HG03342 (cell line): ENCODE measurements around the gene GID4.

Source experiments
- ATAC-seq: cut with Tn5 transposase; IDR thresholded peaks from one replicate; pipeline ENCODE4 v1.9.1; 2021; ENCODE audit warnings: mild to moderate bottlenecking, moderate library complexity; ENCODE audit not compliant: unreplicated experiment

The GID4 gene

DNA sequence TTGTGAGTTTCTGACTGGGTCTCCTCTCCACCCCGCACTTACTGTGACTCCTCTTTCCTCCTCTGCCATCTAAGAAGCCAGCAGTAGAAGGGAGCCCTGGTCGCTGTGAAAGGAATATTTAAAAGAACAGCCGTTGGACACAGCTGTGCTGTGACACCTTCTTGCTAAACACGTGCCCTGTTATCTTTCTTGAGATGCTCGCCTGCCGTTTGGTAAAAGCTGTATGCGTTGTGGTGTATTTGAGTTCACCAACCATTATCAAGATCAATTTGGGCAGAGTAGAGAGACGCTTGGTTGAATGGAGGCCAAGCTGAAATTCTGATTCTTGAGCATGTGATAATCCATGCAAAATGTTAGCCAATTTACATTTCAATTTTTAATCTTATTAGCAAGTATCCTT, 3.8 kb downstream of the GID4 start:
- no peak for ATAC-seq

DNA sequence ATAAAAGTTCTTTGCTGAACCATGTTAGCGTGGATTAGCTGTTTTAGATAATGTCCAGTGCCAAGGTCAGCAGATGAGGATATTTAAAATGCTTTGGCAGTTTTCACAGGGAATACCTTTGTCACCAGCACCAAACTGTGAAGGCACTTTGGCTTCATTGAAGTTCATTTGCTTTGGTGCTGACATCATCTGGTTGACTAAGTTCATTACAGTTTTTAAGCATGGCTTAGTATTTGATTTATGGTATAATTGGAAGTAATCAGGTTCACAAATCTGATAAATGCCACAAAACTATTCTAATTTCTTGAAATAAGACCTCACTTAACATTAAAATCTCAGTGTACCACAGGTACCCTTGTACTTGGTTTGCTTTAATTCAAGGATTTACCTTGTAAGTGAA, 4.3 kb downstream of the GID4 start:
- no peak for ATAC-seq

DNA sequence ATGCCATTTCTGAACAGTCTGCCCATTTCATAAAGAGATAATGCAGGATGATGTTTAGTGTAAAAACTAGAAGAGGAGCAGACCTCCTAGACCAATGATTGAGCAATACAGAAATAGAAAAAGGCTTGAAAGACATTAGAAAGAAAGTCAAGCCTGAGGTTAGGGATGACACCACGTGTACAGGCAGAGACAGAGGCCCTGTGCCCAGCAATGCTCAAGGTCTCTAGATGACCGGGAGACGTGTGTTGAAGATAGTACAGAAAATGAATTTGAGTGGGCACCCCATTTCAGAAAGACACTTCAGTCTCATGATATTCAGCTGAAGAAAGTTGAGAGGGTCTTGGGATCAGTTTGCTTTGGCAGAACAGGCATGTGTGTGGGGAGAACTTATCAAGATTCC, 5.4 kb downstream of the GID4 start:
- no peak for ATAC-seq

DNA sequence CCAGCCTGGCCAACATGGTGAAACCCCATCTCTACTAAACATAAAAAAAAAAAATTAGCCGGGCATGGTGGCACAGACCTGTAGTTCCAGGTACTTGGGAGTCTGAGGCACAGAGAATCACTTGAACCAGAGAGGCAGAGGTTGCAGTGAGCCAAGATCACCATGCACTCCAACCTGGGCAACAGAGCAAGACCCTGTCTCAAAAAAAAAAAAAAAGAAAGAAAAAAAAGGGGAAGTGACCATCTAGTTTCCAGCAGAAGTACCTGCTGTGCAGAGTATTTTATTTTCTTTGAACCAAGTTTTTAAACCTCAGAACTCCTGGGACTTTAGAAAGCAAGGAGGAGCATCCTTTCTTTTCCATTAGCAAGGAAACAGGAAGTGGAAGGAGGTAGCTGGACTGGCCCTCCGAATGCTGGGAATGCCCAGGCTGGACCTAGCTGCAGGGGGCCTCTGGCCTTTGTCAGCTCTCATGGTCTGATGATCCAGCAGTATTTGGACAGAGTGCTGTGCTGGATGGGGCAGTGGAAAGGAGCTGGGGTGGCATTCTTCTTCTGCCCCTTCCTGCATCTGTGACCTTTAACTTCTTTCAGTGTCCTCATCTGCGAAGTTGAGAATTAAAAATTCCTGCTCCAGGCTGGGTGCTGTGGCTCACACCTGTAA, 6.6 kb downstream of the GID4 start:
- no peak for ATAC-seq

DNA sequence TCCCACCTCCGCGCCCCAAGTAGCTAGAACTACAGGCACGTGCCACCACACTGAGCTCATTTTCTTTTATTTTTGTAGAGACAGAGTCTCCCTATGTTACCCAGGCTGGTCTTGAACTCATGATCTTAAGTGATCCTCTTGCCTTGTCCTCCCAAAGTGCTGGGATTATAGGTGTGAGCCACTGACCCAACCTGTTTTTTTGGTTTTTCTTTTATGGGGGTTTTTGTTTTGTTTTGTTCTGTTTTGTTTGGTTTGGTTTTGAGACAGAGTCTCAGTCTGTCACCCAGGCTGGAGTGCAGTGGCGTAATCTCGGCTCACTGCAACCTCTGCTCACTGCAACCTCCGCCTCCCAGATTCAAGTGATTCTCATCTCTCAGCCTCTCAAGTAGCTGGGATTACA, 16.4 kb downstream of the GID4 start:
- ATAC-seq, result no peak

DNA sequence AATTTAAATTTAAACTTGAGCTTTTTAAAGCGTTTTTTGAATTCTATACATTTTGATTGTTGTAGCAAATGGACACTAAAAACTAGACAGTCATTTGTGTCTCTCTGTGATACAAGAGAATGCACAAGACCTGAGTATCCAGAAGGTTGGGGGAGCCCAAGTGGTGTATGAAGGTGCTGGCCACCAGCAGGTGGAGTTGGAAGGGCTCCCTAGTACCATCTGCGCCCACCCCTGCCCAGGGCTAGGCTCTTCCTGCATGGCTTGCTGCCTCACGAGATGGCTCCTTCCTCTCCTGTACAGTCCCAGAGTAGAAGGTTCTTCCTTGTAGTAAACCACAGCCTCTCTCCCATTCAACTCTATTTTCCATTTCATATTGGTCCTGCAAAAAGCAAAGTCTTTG, 17.0 kb downstream of the GID4 start:
- ATAC-seq, result no peak

DNA sequence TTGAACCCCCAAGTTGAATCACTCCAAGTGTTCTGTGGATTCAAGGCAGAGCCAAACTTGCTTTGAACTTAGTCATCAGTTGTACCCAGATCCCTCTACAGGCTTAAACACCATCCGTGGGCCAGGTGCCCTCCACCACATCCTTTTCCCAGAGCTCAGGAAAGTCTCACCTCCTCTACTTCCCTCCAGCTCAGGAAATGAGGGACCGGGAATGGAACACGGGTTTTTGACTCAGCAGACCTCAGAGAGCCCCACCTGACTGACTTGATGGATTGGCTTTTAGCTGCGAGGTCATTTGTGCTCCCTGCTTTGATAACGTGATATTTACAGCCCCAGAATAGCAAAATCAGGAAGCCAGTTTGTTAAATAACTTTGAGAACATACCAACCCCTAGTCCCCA, 20.1 kb downstream of the GID4 start:
- no peak for ATAC-seq

DNA sequence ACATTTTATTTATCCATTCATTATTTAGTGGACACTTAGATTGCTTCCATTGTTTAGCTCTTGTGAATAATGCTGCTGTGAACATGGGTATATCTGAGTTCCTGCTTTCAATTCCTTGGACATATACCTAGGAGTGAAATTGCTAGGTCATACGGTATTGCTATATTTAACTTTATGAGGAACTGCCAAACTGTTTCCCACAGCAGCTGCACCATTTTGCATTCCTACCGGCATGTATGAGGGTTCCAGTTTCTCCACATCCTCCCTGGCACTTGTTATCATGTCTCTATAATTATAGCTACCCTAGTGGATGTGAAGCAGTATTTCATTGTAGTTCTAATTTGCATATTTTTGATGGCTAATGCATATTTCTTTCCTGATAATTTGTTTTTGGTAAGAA, 24.8 kb downstream of the GID4 start:
- no peak for ATAC-seq

DNA sequence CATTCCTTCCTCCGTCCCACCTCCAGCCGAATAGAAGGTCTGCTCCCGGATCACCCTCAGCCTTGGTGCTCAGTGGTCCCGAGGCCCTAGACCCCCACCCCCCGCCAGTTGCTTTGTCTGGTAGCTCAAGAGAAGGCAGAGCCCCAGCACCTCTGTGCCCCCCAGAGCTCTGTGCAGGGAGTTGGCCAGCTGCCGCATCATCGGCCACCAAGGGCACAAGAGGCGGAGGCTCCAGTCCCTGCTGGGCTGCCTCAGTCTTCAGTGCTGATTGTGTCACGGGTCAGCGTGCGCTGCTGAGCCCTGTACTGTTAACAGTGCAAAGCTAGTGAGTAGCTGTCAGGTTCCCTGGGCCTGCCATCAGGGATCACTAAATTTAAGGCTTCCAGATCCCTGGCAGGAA, 26.3 kb downstream of the GID4 start:
- no peak for ATAC-seq

DNA sequence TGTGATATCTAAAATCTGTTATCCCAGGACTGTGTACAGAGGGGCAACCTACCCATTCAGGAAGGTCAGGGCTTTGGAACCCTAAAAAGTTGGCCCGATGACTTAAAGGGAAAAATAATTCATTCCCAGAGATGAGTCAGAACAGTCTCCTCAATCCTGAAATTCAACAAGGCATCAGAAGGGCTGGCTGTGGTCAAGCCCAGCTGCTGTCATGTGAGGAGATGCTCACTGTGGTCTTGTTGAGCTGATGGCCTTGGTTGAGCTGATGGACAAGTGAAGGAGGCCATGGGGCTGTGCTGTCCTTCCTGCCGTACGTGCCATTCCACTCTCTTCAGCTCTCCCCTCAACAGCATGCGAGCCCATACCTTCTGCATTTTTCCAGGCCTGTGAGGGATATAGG, 27.7 kb downstream of the GID4 start:
- no peak for ATAC-seq

DNA sequence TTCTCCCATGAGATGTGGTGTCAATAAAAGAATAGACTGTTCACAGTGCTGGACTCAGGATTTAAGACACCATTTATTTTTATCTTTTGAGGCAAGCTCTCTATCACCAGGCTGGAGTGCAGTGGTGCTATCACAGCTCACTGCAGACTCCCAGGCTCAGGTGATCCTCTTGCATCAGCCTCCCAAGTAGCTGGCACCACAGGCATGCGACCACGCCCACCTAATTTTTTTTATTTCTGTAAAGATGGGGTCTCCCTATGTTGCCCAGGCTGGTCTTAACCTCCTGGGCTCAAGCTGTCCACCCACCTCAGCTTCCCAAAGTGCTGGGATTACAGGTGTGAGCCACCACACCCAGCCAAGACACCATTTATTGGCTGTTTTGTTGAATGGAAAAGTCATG, 29.9 kb downstream of the GID4 start:
- no peak for ATAC-seq

DNA sequence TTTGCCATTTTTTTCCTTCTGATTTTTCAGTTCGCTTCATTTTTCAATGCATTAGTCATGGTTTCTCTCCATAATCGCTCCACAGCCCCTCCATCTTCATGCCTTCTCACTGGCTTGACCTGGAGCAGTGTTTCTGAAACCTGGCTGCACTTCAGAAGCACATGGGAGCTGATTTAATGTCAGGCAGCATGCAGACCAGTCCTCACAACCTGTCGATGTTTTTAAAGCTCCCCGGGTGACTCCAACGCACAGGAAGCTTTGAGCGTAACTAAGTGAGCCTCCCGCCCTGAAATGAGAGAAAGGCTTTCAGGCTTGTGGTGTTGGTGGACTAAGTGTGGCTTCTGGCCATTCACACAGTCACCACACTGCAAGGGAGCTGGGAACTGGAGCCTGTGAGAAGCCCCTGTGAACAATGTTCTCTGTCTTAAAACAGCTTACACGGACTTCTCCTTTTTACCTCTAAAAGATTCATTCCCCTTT, 31.7 kb downstream of the GID4 start:
- ATAC-seq, result no peak

DNA sequence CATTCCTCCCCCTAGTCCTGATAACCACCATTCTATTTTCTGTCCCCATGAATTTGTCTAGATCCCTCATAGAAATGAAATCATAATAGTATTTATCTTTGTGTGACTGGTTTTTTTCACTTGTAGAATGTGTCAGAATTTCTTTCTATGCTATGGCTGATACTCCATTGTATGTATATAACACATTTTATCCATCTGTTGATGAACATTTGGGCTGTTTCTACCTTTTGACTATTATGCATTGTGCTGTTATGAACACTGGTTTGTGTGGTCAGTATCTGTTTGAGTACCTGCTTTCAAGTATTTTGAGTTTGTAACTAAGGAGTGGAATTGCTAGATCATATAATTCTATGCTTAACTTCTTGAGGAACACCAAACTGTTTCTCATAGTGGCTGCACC, 32.5 kb downstream of the GID4 start:
- ATAC-seq, result no peak

DNA sequence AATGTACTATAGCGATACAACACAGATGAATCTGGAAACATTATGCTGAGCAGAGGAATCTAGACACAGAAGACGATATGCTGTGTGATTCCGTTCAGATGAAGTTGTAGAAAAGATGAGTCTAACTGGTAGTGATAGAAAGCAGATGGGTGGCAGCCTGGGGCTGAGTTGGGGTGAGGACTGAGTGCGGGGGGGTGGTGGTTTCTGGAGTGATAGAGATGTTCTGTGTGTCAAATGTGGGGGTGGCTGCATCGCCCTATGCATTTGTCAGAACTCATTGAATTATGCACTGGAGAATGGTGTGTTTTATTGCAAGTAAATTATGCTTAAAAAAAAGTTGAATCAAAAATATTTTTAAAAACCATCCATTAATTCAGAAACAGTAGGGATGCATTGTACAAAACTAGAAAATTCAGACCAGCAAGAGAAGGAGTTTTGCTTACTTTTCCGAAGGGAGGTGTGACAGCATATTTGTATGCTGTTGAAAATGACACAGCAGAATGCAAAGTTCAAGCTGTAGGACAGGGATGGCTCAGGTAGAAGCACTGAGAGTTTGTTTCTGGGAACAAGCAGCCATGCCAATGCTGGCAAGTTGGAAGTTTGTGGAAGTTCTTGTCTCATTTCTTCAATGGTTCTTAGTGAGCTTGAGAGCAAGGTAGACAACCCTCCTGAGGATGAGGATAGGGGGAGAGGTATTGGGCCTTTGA, 35.5 kb downstream of the GID4 start:
- ATAC-seq, result no peak

DNA sequence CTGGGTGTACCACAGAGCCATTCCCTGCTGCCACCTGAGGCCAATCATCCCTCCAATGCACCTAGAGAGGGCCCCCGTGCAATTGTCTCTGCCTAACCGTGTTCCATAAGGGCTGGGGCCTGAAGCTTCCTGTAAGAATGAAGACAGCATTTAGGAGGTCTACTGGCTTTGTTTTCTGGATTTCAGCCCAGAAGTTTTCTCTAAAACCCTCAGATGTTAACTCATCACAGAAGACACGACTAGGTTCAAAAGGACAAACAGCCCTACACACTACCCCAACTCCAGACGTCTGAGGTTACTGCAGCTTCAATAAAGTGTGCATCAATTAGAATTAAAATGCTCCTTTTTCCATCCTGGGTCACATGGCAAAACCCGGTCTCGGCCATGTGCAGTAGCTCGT, 37.7 kb downstream of the GID4 start:
- ATAC-seq, result no peak

DNA sequence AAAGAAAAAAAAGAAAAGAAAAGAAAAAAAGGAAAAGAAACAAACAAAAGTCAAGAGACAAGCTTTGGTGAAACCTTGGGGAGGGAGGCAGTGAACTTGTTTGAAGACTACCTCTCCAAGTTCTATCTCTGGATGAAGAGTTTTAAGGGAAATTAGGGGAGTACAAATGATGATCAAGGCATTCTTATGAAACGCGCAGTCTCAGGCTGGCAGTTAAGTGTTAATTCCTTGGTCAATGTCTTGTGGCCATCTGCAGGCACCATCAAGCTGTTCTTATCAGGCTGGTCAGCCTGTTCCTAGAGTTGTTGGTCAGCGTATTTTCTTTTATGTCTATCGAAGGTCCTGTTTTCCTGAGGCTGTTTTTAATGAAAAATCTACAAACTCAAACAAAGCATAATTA, 40.3 kb downstream of the GID4 start:
- ATAC-seq, result no peak

DNA sequence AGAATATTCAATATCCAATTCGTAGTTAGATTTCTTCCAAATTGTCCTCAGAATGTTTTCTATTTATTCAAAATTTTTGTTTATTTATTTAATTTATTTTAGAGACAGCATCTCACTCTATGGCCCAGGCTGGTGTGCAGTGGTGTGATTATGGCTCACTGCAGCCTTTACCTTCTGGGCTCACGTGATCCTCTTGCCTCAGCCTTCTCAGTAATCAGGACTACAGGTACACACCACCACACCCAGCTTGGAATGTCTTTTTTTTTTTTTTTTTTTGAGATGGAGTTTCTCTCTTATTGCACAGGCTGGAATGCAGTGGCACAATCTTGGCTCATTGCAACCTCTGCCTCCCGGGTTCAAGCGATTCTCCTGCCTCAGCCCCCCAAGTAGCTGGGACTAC, 45.0 kb downstream of the GID4 start:
- no peak for ATAC-seq

DNA sequence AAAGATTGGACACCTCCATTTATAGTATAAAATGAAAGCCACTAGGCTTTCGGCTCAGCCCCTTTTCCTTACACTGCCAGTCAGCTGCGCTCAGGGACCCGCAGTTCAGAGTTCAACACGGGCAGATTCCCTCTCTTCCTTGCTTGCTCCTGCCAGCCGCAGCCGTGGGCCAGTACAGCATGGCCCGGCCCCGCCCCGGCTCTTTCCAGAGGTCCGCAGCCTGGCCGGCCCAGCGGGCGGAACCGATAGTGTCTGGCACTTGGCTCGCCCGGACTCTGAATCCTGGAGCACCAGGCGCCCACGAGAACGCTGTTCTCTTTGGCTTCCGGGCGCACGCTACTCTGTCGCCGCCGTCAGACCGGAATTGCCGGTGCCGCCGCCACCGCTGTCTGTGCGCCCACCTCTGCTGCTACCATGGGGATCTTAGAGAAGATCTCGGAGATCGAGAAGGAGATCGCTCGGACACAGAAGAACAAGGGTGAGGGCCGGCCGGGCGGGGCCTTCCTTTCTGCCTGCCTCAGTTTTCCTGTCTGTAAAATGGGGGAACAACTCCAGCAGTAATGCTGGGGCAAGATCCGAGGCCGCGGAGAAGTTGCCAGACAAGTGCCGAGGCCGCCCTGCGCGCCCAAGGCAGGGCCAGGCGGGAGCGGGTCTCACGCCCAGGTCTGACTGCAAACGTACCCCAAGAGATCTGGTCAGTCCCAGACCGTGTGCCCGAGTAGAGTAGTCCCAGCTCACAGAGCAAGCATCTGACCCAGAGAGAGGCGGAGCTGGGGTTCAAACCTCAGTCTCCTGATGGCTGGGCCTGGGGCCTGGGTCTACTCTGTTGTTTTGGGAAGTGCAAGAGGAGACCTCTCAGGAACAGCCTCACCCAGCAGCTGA, 48.6 kb downstream of the GID4 start, which contains the start of gene DRG2:
Gene DRG2 (plus strand): TSS at position 339 of the 882 bp plus-strand sequence. CDS start 76 bp downstream, at position 415.
- peak; percentile 79 for ATAC-seq

DNA sequence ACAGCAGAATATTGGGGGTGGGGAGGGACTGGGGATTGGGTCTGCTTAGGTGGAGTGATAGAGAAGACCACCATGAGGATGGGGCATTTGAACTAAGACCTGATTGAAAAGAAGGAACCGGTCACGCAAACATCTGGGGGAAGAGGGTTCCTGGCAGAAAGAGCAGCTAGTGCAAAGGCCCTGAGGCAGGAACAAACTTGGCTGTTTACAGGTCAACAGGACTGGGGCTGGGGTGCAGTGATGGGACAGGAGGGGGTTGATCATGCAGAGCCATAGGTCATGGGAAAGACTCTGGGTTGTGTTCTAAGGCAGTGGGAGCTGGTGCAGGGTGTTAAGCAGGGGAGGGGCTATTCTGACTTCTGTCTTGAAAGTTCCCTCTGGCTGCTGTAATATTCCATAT, 50.4 kb downstream of the GID4 start:
- no peak for ATAC-seq

DNA sequence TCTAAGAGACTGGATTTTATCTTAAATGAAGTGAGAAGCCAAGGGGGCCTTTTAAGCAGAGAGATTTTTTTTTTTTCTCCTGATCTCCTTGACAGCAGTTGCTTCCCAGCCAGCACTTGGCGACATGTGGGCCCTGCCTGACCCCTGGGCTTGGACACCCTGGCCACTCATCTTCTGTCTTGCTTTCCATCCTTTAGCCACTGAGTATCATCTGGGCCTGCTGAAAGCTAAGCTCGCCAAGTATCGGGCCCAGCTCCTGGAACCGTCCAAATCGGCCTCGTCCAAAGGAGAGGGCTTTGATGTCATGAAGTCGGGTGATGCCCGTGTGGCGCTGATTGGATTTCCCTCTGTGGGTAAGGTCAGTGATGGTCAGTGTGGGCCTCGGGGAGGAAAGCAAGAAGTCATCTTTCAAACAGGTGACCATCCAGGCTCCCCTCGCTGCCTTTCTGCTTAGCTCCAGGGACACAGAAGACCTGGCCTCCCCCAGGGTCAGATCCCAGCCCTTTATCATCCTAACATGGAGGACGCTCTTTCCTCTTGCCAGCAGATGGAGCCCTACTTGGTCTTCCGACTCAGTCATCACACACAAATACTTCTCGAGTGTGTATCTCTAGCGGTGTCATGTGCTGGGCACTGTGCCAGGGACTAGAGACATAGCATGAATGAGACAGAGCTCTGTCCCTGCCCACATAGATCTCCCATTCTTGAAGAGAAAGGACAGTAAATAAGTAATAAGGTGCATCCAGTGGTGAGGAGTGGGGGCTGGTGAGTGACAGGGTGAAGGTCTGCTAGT, 54.6 kb downstream of the GID4 start:
- no peak for ATAC-seq

DNA sequence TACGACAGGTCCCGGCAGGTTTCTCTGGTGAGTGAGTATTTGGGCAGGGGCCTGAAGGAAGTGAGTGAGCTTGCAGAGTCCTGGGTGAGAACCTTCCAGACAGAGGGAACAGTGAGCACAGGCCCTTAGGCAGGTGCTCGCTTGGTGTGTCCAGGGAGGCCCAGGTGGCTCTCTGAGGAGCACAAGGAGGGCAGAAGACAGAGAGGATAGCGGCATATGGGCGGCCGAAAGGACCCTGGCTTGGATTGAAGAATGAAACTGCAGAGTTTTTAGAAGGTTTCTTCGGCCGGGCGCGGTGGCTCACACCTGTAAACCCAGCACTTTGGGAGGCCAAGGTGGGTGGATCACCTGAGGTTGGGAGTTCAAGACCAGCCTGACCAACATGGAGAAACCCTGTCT, 55.2 kb downstream of the GID4 start:
- no peak for ATAC-seq
